NCI-H1417 treated with DMSO at 0.1 percent for 48 hours (cell line): ENCODE measurements around the gene VIL1.

Experiments
- DNase-seq: peaks from one replicate; lab custom pipeline; 2025; lab: John Stamatoyannopoulos, UW

The VIL1 gene

DNA sequence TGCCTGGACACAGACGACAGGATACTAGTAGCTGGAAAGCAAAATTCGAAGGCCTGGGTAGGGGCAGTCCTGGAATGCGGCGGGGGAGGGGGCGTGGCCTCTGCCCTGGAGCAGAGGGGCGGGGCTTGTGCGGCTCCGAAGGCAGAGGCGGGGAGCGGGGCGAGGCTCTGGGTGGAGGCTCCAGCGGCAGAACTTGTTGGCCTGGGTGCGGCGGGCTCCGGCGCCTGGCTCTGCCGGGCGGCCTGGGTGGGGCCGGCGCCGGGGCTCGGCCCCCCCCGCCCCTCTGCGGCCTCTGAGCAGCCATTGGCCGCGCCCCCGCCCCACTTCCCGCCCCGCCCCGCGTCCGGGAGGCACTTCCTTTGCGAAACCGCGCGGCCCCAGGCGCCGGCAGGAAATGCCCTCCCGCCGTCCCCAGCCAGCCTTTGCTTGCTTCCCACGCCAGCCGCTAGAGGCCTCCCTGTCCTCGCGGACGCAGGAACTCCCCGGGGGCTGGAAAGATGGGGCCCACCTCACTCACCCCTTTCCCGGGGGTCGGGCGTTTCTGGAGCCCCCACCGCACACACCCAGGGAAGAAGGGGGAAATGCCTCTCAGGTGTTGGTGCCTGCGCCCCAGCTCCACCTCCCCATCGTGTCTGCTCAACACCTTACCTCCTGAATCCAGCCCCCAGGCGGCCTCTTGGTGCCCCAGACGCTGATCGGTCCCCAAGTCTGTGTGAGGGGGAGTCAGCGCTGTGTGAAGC lies 12.5 kb upstream of the VIL1 start:
- DNase-seq, result peak; percentile 63

DNA sequence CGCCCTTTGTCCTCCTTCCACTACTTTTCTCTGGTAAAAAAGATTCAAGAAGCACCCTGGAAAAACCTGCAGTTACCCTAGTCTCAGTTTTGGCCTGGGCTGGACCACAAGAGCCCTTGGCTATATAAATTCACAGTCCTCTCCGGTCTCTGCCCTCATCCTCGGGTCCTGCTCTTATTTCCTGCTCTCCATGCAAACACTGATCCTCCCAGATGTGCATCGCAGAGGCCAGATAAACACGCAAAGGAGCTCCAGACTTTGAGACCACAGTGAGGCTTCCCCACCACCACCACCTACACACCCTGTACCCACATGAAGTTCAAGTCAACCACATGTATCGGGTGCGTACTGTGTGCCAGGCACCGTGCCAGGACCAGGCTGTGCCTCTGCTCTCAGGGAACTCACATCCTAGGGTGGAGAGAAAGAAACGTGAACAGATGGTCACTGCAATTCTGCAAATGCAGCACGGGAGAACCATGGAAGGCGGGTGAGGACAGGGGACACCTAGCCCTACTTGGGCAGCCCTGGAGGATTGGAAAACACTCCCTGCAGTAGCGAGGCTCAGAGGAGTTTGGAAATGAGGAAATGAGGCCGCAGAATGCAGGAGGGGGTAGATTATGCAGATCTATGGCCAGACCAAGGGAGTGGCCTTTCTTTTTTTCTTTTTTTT lies 11.8 kb upstream of the VIL1 start:
- no peak for DNase-seq

DNA sequence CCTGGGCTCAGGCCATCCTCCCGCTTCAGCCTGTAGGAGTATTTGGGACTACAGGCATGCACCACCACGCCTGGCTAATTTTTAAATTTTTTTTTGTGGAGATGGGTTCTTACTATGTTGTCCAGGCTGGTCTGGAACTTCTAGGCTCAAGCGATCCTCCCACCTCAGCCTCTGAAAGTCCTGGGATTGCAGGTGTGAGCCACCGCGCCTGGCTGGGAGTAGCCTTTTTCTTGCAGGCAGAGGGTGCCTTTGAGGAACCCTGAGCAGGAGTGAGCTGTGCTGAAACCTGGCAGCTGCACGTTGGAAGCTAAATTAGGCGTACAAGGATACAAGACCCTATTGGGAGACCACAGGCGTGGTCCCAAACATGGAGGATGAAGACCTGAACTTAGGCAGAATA lies 11.2 kb upstream of the VIL1 start:
- DNase-seq, result no peak

DNA sequence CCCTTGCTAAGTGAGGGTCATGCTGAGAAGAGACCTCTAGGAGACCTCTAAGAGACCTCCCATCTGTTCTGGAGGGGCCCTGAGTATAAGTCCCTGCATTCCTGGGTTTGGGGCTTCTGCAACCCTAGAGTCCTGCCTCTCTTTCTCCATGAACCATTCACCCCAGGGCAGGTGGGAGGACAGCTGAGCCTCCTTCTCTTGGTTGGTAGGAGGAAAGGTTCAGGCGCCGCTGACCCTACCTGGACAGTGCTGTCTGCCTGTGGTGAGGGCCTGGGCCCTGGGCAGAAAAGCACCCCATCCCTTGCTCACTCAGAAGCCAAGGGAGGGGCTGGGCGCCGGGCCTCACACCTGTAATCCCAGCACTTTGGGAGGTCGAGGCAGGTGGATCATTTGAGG lies 604 bp upstream of the VIL1 start:
- DNase-seq, result no peak

DNA sequence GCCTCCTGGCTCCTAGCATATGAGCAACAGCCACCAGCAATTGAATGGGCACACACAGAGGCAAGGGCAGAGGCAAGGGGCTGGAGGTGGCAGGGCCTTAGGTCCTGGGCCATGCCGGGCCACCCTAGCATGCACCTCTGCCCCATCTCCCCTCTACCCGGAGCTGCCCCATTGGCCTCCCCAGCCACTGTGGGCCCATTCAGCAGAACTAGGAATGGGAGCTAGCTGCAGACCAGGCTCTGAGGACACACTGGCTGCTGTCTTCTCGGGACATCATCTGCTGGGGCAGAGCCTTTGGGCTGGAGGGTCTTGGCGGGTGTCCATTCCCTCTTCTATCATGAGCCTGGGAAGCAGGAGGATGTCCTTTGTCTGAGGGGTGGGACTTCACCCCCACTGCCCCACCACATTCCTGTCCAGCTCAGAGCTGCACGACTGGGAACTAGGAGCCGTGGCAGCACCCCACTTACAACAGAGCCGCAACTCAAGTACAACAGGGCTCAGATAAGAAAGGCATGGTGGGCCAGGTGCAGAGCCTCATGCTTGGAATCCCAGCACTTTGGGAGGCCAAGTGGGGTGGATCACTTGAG lies 800 bp downstream of the VIL1 start:
- no peak for DNase-seq

DNA sequence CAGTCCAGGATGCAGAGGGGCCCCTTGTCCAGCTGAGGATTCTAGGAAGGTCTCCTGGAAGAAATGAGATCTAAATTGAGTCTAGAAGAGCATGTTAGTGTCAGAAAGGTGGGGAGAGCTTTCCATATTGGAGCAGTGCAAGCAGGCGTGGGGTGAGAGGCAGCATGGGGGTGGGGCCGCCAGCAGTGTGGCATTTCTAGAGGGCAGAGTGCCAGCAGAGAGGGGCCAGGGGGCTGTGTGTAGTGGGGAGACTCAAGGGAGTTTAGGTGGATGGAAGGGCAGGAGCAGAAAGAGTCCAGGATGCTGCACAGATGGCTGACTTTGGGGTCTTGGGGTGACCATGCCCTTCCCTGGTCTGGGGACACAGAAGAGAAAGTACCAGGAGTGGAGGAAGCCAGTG lies 2.1 kb downstream of the VIL1 start:
- no peak for DNase-seq

DNA sequence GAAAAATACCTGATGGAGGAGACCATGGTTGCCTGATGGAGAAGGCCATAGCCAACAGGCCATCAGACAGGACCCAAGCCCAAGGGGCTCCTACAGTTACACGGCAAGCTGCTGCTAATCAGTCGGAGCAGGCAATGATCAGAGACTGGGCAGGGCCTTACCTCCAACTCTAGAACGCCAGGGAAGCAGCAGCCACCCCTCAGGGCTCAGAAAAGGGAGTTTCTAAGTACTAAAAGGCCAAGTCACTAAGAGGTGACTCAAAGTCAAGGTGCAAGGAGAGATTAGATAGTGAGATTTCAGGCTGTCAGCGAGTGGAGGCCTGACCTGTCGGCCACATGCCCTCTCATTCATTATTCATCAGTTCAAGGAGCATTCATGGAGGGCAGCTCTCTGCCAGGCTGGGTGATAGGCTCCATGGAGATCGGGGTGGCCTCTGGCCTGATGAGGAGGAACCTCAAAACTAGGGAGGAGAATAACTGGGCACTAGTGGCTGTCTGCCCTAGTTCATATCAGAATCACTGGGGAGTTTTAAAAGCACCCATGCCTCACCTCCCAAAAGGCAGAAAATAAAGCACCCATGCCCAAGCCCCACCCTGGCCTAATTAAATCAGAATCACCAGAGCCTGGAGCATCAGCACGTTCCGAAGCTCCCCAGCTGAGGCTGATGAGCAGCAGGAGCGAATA lies 3.6 kb downstream of the VIL1 start:
- DNase-seq, result no peak

DNA sequence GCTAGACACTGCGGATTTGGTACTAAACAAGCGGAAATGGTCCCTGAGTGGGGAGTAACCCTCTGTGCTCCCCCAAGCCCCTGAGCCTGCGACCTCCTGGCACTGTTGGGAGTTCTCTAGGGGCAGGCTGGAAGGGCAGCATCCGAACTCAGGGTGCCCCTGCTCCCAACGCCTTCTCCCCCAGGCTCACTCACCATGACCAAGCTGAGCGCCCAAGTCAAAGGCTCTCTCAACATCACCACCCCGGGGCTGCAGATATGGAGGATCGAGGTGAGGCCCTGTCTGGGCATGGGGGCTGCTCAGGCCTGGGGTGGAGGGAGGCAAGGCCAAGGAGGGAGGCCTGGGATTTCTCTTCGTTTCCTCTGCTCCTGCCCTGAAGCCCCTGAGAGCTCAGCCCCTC lies 4.7 kb downstream of the VIL1 start:
- DNase-seq, result no peak

DNA sequence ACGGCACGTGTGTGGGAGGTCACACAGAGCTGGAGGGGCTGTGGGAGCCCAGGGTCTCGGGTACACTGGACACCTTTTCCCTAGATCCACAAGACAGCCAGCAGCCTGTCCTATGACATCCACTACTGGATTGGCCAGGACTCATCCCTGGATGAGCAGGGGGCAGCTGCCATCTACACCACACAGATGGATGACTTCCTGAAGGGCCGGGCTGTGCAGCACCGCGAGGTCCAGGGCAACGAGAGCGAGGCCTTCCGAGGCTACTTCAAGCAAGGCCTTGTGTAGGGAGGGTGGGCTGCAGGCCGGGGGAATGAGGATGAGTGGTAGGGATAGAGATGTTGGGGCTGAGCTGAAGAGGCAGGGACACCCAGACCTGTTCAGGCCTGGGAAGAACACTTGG lies 6.6 kb downstream of the VIL1 start:
- no peak for DNase-seq

DNA sequence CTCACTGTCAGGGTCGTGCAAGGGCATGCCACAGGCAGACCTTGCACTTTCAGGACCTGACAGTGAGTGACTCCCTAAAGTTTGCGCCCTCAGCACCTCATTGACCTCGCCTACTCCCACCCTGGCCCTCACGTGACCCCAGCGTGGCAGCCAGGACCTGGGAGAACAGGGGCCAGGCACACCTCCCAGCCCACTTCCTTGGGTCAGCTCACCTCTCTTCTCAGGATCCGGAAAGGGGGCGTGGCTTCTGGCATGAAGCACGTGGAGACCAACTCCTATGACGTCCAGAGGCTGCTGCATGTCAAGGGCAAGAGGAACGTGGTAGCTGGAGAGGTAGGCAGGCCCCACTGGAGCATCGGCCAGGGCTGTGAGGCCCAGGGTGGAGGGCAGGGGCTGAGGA lies 8.8 kb downstream of the VIL1 start:
- DNase-seq, result no peak

DNA sequence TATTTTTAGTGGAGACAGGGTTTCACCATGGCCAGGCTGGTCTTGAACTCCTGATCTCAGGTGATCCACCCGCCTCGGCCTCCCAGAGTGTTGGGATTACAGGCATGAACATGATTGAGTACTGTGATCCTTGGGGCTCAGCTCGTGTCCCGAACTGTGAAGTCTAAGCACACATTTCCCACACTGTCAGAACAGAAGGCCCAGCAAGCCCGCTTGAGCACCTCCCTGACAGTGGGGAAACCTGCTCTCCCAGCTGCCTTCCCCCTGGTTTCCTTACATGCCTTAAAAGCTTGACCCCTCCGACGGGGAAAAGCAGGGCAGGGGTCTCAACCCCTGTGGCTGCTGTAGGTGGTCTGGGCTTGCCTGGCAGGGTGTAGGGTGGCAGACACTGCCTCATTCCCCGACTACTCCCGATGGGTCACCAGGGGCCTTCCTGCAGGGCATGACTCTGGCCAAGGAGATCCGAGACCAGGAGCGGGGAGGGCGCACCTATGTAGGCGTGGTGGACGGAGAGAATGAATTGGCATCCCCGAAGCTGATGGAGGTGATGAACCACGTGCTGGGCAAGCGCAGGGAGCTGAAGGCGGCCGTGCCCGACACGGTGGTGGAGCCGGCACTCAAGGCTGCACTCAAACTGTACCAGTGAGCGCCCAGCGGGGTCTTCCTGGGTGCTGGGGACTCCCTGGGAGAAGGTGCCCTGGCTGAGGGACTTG lies 10.1 kb downstream of the VIL1 start:
- DNase-seq, result no peak

DNA sequence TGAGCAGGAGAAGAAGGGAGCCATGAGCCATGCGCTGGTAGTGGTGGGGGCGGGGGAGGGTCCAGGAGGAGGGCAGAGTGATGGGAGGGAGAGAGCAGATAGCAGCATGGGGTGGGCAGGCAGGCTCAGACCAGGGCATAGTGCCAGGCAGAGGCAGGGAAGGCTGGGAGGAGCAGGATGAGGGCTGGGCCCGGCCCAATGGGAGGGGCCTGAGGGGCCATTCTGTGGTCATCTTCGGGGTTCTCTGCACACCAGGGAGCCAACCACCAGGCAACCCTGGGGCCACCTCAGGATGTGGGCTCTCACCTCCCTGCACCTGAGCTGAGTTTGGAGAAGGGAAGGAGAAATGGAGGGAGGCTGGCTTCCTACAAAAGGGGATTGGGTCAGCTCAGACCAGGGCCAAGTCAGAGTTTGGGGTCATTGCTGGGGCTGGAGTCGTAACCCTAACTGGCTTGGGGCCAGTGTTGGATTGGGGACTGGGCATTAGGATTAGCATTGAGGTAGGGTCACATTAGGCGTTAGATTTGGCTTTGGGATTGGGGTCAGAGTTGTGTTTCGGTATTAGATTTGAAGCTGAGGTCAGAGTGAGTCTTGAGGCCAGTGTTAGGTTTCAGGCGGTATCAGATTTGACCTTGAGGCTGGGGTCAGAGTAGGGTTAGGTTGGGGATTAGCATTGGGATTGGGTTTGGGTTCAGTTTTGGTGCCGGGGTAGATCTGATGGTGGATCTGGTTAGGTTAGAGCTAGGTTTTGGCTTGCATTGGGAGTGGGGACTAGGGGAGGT lies 11.2 kb downstream of the VIL1 start:
- no peak for DNase-seq

DNA sequence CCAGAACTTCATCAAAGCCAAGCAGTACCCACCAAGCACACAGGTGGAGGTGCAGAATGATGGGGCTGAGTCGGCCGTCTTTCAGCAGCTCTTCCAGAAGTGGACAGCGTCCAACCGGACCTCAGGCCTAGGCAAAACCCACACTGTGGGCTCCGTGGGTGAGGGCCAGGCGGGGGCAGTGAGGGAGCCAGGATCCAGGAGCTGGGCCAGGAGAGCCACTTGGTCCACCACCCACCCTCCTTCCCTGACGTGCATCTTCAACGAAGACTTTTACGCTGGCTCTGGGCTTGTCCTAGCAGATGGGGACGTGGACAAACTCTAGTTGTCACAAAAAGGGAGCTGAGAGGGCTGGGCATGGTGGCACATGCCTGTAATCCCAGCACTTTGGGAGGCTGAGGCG lies 11.8 kb downstream of the VIL1 start:
- no peak for DNase-seq

DNA sequence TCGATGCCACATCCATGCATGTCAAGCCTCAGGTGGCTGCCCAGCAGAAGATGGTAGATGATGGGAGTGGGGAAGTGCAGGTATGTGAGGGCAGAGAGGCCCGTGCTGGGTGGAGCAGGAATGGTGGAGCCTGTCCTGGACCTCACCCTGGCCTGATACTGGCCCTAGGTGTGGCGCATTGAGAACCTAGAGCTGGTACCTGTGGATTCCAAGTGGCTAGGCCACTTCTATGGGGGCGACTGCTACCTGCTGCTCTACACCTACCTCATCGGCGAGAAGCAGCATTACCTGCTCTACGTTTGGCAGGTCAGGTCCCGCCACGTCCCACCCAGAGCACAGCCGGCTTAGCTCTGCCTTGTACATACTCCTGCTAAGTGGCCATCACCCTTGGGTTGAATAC lies 13.0 kb downstream of the VIL1 start:
- DNase-seq, result no peak

DNA sequence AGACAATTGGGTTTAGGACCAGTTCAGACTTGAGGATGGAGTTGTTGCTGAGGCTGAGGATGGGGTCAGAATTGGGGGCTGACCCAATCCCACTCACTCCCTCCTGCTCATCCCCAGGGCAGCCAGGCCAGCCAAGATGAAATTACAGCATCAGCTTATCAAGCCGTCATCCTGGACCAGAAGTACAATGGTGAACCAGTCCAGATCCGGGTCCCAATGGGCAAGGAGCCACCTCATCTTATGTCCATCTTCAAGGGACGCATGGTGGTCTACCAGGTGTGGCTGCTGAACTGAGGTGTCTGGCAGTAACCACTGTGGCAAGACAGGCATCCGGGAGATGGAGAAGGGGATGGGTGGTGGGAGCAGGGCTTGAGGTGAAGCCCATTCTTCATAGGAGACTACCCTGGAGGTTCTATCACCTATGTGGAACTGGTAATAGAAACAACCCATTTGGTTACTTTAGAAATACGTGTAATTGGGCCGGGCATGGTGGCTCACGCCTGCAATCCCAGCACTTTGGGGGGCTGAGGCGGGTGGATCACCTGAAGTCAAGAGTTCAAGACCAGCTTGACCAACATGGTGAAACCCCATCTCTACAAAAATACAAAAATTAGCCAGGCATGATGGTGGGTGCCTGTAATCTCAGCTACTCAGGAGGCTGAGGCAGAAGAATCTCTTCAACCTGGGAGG lies 13.9 kb downstream of the VIL1 start:
- no peak for DNase-seq

DNA sequence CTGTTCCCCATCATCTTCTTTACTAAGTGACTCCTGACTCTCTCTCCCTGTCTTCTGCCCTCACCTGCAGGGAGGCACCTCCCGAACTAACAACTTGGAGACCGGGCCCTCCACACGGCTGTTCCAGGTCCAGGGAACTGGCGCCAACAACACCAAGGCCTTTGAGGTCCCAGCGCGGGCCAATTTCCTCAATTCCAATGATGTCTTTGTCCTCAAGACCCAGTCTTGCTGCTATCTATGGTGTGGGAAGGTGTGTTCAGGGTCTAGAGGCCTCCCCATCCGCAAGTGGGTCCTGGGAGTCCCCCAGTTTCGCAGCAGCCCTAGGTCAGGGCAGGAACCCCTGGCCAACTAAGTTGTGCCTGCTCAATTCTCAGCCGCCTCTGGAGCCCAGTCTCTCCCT lies 15.5 kb downstream of the VIL1 start:
- no peak for DNase-seq

DNA sequence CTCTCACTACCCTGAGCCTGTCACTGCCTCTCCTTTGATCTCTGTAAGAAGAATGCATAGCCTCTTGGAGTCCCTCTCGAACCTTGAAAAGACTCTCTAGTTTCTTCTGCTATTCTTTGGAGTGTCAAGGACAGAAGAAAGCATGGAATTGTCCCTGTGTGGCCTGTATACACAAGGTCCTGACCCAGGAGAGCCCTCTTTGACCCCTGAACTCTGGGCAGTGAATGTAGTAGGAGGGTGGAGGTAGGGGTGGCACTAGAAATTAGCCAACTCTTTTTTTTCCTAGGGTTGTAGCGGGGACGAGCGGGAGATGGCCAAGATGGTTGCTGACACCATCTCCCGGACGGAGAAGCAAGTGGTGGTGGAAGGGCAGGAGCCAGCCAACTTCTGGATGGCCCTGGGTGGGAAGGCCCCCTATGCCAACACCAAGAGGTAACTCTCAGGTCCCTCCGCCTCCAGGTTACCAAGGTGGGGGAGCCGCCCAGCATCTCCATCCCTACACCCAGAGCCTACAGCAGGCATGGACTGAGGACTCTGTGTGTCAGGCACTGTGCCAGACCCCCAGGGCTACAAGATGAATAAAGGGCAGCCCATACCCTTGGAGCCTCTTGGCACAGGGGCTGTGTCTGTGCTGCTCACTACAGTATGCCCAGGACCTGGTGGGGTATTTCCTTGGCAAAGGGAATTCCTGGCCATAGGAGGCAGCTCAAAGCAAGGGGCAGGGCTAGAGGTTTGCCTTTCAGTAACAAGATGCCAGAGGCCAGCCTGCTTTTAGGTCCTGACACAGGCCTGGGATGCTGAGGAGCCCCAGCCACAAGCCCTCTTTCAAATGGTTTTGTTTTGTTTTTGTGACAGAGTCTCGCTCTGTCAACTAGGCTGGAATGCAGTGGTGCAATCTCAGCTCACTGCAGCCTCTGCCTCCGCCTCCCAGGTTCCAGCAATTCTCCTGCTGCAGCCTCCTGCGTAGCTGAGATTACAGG lies 16.4 kb downstream of the VIL1 start:
- no peak for DNase-seq

DNA sequence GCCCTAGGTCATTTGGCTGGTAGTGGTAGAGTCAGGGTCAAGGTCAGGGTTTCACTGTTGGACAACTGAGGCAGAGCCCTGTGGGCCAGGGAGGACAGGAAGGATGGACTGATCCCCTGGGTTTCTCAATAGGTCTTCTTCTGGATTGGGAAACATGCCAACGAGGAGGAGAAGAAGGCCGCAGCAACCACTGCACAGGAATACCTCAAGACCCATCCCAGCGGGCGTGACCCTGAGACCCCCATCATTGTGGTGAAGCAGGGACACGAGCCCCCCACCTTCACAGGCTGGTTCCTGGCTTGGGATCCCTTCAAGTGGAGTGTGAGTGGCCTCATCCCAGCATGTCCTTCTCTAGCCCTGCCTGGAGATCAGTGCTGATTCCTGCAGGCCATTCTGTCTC lies 18.1 kb downstream of the VIL1 start:
- DNase-seq, result no peak

DNA sequence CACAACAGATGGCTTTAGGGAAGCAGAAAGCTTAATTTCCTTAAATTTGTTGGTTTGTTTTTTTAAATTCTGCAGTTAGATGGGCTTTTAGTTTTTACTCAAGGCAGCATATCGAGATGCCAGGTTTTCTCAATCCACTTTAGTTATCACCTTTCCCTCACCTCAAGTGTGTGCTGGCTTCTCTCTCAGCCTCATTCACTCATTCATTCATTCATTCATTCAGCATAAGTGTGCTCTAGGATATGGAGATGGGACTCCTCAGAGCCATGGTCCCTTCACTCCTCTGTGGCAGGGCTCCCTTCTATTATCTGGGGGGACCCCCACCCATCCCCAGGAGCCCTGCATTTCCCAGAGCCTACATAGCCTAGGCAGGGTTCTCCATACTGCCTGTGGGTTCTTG lies 19.0 kb downstream of the VIL1 start:
- DNase-seq, result no peak

DNA sequence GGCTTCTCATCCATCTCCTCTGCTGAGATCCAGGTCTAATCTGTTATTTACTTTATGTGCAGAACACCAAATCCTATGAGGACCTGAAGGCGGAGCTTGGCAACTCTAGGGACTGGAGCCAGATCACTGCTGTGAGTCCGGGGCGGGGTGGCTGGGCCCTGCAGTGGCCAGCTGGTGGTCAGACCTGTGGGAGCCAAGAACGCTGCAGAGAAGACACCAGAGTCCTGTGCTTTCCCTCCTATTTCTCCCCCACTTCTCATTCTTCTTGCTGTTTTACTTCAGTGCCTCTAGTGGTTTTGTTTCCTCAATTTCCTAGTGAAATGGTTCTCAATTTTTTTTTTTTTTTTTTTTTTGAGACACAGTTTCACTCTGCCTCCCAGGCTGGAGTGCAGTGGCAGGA lies 19.7 kb downstream of the VIL1 start:
- no peak for DNase-seq
